ENCODE measurements around the gene NOC4L. TPM values are rescaled to one million over a fixed set of nuclear protein-coding genes. Genes with fewer than 3 reads are reported as not detected.
"Not testable (repeated sequence)": the region's sequence is repeated elsewhere in the genome, so short reads cannot be mapped to it uniquely, and the experiment has no call there.

The NOC4L gene
- total RNA-seq, 4 donors from 2014 or later = 7.5 to 13.4 (median 9.5) TPM

DNA sequence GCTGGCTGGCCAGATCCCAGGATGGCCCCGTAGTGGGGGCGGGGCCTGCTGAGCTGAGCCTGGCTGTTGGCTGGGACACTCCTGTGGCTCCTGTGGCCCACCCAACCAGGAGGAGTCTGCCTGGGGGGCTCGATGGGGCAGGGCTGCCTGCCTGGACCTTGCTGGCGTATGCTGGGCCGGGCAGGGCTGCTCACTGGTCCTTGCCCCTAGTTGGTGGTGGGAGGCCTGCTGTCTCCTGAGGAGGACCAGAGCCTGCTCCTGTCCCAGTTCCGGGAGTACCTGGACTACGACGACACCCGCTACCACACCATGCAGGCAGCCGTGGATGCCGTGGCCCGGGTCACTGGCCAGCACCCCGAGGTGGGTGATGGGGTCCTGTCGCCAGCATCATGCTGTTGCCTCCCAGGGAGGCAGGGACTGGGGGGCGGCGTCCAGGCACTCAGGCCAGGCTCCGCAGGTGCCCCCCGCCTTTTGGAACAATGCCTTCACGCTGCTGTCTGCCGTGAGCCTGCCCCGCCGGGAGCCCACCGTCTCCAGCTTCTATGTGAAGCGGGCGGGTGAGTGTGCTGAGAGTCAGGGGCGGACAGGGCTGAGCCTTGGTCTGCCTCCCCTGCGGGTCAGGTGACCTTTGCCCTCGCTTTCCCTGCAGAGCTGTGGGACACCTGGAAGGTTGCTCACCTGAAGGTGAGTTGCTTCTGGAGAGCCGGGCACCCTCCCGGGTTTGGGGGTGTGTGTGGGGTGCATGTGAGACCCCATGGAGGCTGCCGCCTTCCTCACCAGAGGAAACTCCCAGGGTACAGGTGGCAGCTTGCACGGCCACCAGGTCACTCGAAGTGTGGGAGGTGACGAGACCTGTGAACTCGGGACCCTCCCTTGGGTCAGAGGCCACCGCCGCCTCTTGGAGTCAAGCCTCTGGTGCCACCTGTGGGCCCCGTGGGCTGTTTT, 3.4 kb downstream of the NOC4L start:
- Histone ChIP-seq H3K4me3 (no peak overlapping the region), H3K9me3 (no peaks in the 10 kb centered on the region), H3K27me3 (no peaks in the 10 kb centered on the region), H3K36me3 (peaks cover 0 to 54% of the 10 kb centered on the region in 2 donors), H3K4me1 (peaks cover 0 to 27% (median 16%) of the 10 kb centered on the region in 3 donors), H3K27ac (no peak overlapping the region)
- TF ChIP-seq, protein P1, sequence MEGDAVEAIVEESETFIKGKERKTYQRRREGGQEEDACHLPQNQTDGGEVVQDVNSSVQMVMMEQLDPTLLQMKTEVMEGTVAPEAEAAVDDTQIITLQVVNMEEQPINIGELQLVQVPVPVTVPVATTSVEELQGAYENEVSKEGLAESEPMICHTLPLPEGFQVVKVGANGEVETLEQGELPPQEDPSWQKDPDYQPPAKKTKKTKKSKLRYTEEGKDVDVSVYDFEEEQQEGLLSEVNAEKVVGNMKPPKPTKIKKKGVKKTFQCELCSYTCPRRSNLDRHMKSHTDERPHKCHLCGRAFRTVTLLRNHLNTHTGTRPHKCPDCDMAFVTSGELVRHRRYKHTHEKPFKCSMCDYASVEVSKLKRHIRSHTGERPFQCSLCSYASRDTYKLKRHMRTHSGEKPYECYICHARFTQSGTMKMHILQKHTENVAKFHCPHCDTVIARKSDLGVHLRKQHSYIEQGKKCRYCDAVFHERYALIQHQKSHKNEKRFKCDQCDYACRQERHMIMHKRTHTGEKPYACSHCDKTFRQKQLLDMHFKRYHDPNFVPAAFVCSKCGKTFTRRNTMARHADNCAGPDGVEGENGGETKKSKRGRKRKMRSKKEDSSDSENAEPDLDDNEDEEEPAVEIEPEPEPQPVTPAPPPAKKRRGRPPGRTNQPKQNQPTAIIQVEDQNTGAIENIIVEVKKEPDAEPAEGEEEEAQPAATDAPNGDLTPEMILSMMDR (IDR thresholded peaks at IDR 0.05) = no peak
- TF ChIP-seq EP300 (IDR thresholded peaks at IDR 0.05) (no peak), POLR2A (IDR thresholded peaks at IDR 0.05) (no peak), POLR2AphosphoS5 (IDR thresholded peaks at IDR 0.05) (no peak)
- no peak for ATAC-seq
- WGBS, 2 donors (ENCODE audit: low coverage in 1 of 2) = no CpG with 5 or more reads among the region's 38 CpGs

- Histone ChIP-seq H3K27ac (no peak overlapping the region), H3K27me3 (no peaks in the 10 kb centered on the region), H3K4me3 (no peak overlapping the region), H3K4me1 (peaks cover 0 to 19% (median 8%) of the 10 kb centered on the region in 3 donors), H3K9me3 (no peaks in the 10 kb centered on the region), H3K36me3 (peaks cover 0 to 54% of the 10 kb centered on the region in 2 donors)
- WGBS, 2 donors (ENCODE audit: low coverage in 1 of 2) = 80 to 100% methylated on average over 1 to 6 of the region's 41 CpGs
- ATAC-seq = no peak
- no peak for TF ChIP-seq POLR2A (IDR thresholded peaks at IDR 0.05)
- TF ChIP-seq POLR2AphosphoS5 (IDR thresholded peaks at IDR 0.05) = no peak
- TF ChIP-seq EP300 (IDR thresholded peaks at IDR 0.05) = no peak
- TF ChIP-seq, protein P1 (IDR thresholded peaks at IDR 0.05) = no peak
Measured at GRCh38 chr12:132148368-132149045, 4.2 kb downstream of the NOC4L start.

DNA sequence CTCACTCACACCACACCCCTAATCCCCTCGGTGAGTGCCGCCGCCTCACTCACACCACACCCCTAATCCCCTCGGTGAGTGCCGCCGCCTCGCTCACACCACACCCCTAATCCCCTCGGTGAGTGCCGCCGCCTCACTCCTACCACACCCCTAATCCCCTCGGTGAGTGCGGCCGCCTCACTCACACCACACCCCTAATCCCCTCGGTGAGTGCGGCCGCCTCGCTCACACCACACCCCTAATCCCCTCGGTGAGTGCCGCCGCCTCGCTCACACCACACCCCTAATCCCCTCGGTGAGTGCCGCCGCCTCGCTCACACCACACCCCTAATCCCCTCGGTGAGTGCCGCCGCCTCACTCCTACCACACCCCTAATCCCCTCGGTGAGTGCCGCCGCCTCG, 5.3 kb downstream of the NOC4L start:
- ATAC-seq = not testable (repeated sequence)
- peaks cover 0 to 54% of the 10 kb centered on the region in 2 donors for H3K36me3 ChIP-seq
- no CpG with 5 or more reads among the region's 32 CpGs for WGBS, 2 donors (ENCODE audit: low coverage in 1 of 2)

GRCh38 chr12:132150780-132151144, 6.5 kb downstream of the NOC4L start:
- peaks cover 0 to 54% of the 10 kb centered on the region in 2 donors for H3K36me3 ChIP-seq
- H3K9me3 ChIP-seq = no peaks in the 10 kb centered on the region
- H3K27me3 ChIP-seq = no peaks in the 10 kb centered on the region
- TF ChIP-seq POLR2A (IDR thresholded peaks at IDR 0.05) = no peak
- TF ChIP-seq, protein P1 (IDR thresholded peaks at IDR 0.05) = no peak
- no peak for TF ChIP-seq EP300 (IDR thresholded peaks at IDR 0.05)
- no peak for TF ChIP-seq POLR2AphosphoS5 (IDR thresholded peaks at IDR 0.05)
- ATAC-seq = no peak
- H3K4me3 ChIP-seq = no peak overlapping the region
- peaks cover 0 to 16% (median 5%) of the 10 kb centered on the region in 3 donors for H3K4me1 ChIP-seq
- H3K27ac ChIP-seq = no peak overlapping the region
- WGBS, 2 donors (ENCODE audit: low coverage in 1 of 2) = no CpG with 5 or more reads among the region's 6 CpGs

More for the DNA sequence above, 5.3 kb downstream of the NOC4L start:
- not testable (repeated sequence) for H3K27me3 ChIP-seq, H3K27ac ChIP-seq, H3K4me3 ChIP-seq, H3K9me3 ChIP-seq
- H3K4me1 ChIP-seq = peaks cover 0 to 27% (median 13%) of the 10 kb centered on the region in 3 donors

GRCh38 chr12:132151145-132151765, 7.0 kb downstream of the NOC4L start:
- TF ChIP-seq, protein P1 (IDR thresholded peaks at IDR 0.05) = no peak
- no peak for TF ChIP-seq EP300 (IDR thresholded peaks at IDR 0.05)
- no peak for TF ChIP-seq POLR2AphosphoS5 (IDR thresholded peaks at IDR 0.05)
- no peak for TF ChIP-seq POLR2A (IDR thresholded peaks at IDR 0.05)
- Histone ChIP-seq H3K27me3 (no peaks in the 10 kb centered on the region), H3K36me3 (peaks cover 0 to 55% of the 10 kb centered on the region in 2 donors), H3K4me1 (peaks cover 0 to 11% (median 5%) of the 10 kb centered on the region in 3 donors), H3K4me3 (no peak overlapping the region), H3K27ac (no peak overlapping the region), H3K9me3 (no peaks in the 10 kb centered on the region)
- WGBS, 2 donors (ENCODE audit: low coverage in 1 of 2) = 93% methylated on average over 6 of the region's 36 CpGs; no CpG with 5 or more reads in 1 of the 2 donors
- no peak for ATAC-seq
